Neural progenitor cell (in vitro differentiated cells): ENCODE results near the gene ADAMTS3.

Source experiments
- EZH2 ChIP-seq: fragments of 200-600 bp; sonication (generic); IDR thresholded peaks from 2 replicates; pipeline ENCODE4 v1.6.1; 2017; ENCODE audit warnings: antibody characterized with exemption, mild to moderate bottlenecking, moderate library complexity
- EZH2phosphoT487 ChIP-seq: fragments of 200-600 bp; sonication (generic); IDR thresholded peaks from 2 replicates; pipeline ENCODE4 v1.6.1; 2017; ENCODE audit warnings: antibody characterized with exemption
- TF ChIP-seq, protein P1 (sequence below): fragments of 200-600 bp; sonication (generic); IDR thresholded peaks from 2 replicates; pipeline ENCODE4 v1.5.1; 2017; ENCODE audit warnings: antibody characterized with exemption, mild to moderate bottlenecking

DNA sequence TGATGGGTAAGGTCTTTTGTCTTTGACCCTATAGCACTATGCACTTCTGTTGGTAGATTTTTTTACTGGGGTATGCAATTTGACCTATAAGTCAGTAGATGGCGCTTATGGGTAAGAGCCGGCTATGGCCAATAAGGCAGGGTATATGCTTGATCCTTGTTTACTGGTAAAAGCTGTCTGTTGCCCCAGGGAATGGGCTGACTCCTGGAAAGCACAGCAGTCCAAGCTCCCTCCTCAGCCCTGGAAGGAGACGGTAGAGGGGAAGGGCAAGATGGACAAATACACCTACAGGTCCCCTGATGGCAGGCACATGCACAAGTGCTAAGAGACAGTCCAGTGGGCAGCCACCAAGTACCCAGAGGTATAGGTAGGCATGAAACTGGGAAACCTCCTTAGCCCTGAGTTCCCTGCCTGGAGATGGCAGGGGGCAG is 63.7 kb downstream of the ADAMTS3 start:
- TF ChIP-seq, protein P1, sequence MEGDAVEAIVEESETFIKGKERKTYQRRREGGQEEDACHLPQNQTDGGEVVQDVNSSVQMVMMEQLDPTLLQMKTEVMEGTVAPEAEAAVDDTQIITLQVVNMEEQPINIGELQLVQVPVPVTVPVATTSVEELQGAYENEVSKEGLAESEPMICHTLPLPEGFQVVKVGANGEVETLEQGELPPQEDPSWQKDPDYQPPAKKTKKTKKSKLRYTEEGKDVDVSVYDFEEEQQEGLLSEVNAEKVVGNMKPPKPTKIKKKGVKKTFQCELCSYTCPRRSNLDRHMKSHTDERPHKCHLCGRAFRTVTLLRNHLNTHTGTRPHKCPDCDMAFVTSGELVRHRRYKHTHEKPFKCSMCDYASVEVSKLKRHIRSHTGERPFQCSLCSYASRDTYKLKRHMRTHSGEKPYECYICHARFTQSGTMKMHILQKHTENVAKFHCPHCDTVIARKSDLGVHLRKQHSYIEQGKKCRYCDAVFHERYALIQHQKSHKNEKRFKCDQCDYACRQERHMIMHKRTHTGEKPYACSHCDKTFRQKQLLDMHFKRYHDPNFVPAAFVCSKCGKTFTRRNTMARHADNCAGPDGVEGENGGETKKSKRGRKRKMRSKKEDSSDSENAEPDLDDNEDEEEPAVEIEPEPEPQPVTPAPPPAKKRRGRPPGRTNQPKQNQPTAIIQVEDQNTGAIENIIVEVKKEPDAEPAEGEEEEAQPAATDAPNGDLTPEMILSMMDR: peak; percentile 82
- TF ChIP-seq EZH2: no peak
- no peak for TF ChIP-seq EZH2phosphoT487
